ENCODE measurements around the gene FGGY.
"Not testable (repeated sequence)": the region's sequence is repeated elsewhere in the genome, so short reads cannot be mapped to it uniquely, and the experiment has no call there.

FGGY gene

DNA sequence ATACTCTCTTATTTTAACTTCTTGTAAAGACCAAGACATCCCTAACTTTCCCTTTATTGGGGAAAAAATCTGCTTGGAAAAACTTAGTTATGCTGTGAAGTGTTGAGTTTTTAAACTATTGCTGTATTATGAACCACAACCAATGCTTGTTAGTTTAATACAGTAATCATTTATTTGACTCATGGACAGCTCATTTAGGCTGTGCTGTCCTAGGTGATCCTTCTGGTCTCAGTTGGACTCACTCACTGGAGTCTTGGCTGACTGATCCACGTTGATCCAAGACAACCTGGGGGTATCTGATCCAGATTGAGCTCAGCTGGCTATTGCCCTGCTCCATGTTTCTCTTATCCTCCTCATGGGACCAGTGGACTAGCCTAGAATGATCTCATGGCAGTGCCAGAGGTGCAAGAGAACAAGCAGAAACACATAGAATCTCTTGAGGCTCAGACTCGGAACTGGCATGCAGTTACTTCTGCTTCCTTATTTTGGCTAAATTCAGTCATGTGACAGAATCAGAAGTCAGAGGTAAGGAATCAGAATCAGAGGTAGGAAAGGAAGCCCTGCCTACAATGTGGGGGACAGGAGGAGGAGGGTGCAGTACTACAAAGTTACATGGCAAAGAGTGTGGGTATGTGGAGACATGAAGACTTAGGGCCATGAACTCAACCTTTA, 156.5 kb downstream of the FGGY start:
- no peak for DNase-seq

DNA sequence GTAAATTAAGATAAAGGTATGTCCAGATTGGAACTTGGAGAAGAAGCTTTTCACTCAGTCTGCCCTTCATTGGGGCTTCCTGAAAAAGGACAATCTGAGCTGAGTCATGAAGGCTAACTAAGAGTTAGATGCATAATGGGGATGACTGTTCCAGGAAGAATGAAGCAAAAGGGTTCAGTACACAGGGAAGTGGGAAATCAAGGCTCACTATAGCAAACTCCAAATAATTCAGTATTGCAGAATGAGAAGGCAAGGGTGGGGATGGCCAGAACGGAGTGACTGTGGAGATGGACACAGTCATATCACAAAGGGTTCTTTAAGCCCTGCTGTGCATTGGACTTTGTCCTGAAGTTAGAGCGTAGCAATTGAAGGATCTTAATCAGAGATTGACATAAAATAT, 158.3 kb downstream of the FGGY start:
- no peak for DNase-seq

DNA sequence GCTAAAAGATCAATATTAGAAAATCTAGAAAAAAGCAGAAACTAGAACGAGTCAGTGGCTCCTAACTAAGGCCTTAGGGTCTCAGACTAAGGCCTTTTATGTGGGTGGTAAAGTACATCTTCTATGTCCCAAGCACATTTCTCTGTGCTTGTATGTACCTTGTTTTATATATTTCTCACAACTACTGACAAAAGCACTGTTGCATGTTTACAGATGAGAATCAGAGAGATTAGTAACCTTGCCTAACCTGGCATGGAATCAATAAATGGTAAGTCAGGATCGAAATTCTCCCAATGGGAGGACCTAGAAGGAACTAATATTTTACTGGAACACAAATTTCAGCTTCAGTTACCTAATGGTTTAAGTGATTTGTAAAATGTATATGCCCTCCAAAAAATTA, 160.9 kb downstream of the FGGY start:
- DNase-seq = no peak

DNA sequence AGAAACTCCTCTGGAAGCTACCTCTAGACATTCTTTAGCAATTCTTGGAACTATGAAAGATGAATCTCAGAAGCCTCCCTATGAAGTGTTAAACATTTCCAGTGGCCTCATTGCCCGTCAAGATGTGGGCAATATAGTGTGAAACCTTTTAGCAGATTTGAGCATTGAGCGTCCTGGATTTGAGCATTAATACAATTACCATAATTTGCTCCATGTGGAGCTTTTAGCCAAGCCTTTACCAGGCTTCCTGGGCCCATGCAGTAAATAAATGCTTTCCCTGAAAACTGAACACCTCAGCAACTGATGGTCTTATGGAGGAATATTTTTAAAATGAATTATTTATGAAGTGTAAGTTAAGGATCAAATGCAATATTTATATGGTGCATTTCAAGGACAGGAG, 162.0 kb downstream of the FGGY start:
- no peak for DNase-seq

DNA sequence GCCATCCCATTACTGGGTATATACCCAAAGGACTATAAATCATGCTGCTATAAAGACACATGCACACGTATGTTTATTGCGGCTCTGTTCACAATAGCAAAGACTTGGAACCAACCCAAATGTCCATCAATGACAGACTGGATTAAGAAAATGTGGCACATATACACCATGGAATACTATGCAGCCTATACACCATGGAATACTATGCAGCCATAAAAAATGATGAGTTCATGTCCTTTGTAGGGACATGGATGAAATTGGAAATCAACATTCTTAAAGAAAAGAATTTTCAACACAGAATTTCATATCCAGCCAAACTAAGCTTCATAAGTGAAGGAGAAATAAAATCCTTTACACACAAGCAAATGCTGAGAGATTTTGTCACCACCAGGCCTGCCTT, 166.0 kb downstream of the FGGY start:
- DNase-seq = not testable (repeated sequence)

DNA sequence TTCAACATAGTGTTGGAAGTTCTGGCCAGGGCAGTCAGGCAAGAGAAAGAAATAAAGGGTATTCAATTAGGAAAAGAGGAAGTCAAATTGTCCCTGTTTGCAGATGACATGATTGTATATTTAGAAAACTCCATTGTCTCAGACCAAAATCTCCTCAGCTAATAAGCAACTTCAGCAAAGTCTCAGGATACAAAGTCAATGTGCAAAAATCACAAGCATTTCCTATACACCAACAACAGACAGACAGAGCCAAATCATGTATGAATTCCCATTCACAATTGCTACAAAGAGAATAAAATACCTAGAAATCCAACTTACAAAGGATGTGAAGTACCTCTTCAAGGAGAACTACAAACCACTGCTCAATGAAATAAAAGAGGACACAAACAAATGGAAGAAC, 168.6 kb downstream of the FGGY start:
- not testable (repeated sequence) for DNase-seq

DNA sequence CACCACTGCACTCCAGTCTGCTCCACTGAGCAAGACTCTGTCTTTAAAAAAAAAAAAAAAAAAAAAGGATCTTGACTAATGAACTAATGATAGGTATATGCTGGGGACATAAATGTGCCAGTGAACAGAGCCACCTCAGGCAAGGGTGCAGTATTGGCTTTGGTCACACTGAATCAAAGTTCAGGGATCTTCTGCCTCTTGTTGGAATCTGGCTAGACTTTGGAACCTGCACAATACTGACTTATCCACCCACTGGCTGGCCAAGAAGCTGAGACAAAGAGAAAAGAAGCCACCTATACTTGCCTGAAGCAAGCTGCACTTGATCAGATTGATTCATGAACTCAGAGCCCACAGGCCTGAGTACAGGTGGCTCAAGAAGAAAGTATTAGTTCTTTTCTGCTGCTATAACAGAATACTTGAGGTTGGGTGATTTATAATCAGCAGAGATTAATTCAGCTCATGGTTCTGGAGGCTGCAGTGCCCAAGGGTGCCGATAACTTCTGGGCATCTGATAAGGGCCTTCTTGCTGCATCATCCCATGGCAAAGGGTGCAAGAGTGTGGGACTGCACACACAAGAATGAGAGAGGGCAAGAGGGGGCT, 172.0 kb downstream of the FGGY start:
- no peak for DNase-seq

DNA sequence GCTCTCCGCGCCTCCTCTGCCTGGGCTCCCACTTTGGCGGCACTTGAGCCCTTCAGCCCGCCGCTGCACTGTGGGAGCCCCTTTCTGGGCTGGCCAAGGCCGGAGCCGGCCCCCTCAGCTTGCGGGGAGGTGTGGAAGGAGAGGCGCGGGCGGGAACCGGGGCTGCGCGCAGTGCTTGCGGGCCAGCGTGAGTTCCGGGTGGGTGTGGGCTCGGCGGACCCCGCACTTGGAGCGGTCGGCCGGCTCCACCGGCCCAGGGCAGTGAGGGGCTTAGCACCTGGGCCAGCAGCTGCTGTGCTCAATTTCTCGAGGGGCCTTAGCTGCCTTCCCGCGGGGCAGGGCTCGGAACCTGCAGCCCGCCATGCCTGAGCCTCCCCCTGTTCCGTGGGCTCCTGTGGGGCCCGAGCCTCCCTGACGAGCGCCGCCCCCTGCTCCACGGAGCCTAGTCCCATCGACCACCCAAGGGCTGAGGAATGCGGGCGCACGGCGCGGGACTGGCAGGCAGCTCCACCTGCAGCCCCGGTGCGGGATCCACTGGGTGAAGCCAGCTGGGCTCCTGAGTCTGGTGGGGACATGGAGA, 175.2 kb downstream of the FGGY start:
- not testable (repeated sequence) for DNase-seq

DNA sequence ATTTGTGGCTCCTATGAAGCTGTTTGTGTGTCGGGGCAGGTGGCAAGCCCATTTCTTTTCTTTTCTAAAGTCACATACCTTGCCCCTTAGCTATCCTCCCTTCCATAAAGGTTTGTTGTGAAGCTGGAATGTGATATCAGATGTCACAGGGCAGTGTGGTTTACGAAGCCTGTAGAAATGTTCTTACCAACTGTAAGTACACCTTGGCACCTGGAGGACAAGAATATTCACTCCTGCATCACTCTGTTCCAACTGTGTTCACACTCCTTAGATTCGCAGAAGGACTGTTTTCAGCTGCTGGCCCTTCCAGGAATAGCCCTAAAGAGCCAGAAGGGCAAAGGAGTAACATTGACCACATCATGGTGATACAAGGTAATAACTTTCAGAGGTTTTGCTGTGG, 176.9 kb downstream of the FGGY start:
- DNase-seq = no peak

DNA sequence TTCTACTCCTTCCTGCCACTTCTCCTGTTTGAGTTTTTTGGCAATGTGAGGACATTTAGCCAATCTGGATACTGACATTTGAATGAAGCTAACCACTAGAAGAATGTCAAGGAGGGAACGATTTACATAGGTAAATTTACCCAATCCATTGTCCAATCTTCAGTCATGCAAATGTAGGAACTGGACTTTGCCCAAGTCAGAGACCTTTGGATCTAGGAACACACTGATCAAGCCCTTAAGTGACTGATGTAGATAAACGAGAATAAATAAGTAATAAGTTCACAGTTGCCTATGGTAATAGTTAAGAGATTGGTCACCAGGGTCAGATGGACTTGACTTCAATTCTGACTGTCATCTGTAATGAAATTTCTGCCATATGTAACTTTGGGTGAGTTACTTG, 177.6 kb downstream of the FGGY start:
- no peak for DNase-seq

DNA sequence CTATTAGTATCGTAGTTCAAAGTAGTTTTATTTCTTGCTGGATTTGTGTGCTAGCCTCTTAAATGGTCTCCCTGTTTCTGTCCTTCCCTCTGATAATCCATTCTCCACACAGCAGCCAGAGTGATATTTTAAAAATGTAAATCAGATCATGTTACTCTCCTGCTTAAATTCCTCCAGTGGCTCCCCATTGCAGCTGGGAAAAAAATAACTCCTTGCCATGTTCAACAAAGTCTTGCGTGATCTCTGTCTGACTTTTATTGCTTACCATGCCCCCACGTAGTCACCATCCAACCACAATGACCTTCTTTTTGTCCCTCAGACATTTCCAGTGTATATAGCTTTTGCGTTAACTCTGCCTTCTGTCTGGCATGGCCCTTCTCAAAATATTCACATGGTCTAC, 178.8 kb downstream of the FGGY start:
- no peak for DNase-seq

DNA sequence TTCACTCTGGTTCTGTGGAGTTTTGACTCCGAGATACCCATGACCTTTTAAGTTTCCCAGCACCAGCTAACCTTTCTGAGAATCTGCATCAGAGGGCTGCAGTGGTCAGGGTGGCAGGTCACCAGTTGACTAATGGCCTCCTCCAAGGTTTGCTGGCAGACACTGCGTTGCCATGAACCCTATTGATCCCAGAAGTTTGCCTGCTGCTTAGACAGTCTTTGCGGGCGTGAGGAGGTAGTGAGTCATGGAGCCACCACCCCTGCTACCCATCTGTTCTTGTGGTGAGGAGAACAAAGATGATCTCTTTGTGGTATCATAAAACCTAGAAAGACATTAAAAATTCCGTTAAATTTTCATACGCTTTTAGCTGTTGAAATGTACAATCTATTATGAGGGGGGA, 180.4 kb downstream of the FGGY start:
- DNase-seq = no peak

DNA sequence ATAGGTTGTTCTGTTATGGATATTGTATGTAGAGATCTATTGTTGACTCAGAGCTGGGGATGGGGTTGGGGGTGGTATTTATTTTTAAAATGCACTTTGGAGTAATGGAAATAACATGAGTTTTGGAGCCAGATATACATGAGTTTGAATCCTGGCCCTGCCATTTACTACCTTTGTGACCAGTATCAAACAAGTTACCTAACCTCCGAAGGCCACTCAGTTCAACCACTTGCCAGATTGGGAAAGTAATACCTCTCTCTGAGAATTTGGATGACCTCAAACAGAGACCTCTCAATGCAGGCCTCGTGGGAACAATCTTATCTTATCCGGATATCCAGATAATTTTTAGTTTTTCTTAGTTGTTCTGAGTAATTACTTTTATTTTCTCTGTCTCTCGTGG, 181.0 kb downstream of the FGGY start:
- no peak for DNase-seq

DNA sequence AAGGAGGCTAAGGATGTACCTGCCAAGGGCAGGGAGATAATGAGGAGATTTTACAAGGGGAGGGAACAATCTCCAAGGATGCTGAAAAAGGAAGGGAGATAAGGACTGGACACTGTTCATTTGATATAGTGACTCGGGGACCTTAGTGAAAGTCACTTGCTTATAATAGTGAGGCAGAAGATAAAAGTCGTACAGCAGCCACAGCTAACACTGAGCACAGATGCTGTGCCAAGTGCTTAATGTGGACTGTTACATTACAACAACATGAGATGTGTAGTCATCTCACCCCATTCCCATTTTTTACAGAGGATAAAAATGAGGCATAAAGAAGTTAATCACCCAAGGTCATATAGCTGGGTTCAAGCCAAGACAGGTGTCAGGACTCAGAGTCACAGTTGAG, 181.9 kb downstream of the FGGY start:
- DNase-seq = no peak

DNA sequence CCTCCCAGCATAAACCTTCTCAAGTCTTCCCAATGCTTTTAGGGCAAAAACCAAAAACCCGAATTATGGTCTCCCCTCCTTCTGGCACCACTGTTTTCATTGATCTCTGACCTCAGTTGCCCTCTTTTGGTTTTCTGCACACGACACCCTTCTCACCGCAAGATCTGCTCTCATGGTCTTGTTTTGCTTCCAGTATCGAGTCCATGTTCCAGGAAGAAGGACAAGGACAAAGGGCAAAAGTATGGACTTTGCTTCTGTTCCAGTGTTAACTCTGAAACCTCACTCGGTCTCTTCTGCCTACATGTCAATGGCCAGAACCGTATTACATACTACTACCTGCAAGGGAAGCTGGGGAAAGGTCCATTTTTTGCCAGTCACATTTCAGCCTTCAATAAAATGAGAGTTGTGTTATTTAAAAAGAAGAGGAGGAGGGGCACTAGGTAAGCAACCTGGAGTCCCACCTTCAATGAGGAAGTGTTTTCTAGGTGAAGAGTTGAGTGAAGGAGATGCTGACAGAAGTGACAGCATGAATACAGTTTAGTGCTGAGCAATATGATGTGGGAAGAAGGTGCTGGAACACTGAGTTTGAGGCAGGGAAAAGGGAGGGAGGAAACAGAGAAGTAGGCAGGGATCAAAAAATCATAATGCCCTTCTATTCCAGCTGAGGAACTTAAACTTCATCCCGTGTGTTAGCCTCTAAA, 183.4 kb downstream of the FGGY start:
- DNase-seq = no peak

DNA sequence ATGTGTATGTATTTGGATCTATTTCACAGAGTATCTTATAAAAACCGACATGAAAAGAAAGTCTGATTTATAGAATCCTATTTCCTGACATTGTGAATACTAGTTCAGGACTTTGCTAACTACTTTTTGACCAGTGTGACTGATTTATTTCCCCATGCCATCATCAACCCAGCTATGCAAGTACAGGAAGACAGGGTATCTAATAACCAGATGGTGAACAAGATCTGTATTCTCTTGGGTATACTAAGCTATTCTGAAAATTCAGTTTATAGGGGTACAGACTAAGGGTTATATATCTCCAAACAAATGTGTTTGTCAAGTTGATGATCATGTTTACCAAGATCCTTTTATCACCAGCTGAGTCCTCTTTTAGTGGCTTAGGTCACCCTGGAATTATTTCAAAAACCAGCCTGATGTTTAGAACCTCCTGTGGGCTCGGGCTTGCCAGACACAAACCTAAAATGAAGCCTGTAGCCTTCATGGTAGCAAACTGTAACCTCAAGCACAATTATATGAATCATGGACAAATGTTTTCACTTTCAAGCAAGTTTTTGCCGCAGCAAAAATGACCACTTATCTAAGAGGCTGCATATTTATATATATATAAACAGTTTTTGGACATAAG, 185.1 kb downstream of the FGGY start:
- DNase-seq = no peak

DNA sequence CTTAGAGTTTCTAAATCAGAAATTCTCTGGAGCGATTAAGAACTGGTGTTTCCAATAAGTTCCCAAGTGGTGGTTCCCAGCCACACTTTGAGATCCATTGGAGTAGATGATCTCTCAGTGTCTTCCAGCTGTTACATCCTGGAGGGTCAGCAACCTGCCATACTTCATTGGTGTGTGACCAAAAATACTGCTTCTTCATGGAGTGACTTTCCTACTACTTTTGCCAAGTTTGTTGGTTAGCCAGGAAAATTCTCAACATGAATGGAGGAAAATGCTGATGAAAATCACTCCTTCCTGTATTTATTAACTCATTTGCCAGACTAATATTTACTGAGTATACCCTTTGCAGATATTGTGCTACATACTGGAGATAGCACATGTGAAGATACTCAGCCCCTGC, 186.1 kb downstream of the FGGY start:
- no peak for DNase-seq

DNA sequence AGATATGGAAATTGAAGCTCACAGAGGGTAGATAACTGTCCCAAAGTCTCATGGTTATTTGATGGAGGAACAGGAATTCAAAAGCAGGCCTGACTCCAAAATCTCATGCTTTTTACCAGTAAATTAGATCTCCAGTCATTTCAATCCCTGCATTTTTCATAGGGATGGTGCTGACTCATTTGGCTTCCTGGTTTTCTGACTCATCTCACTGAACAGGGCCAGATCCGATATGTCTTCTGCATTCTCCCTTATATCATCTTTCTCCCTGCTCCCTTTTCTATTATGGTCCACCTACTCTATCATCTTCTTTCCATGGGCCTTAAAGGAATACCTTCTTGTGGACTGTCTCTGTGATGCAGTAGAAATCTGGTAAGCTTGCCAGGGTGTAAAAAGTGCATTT, 187.2 kb downstream of the FGGY start:
- no peak for DNase-seq

DNA sequence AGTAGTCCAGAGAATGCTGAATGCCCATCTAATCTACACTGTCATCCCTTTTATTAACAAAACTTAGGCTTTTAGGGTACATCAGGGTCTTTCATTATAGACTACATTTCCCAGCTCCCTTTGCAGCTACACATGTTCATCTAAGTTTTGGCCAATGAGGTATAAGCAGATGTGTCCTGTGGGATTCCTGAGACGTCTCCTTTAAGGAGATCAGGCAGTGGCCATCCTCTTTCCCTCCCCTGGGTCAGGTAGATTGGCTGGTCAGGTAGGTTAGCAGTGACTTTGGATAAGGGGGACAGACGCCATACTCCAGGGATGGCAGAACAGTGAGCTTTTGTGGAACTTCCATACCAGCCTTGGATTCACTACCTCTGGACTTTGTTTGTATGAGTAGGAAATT, 188.3 kb downstream of the FGGY start:
- no peak for DNase-seq

DNA sequence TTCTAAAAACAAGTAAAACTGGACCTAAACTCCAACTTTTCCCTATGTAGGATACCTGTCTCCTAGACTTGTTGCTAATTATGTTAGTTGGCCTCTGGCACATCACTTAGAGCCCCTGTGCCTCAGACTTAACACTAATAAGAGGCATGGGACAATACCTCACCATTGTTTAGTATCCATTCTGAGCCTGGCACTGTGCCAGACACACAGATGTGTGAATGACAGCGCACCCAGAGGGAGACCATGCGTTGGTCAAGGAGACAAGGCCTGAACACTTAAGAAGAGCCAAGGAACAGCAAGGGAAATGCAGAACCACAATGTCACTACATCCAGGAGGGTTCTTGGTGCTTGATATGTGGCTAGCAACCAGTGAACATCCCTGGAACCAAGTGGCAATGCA, 189.1 kb downstream of the FGGY start:
- DNase-seq = no peak

DNA sequence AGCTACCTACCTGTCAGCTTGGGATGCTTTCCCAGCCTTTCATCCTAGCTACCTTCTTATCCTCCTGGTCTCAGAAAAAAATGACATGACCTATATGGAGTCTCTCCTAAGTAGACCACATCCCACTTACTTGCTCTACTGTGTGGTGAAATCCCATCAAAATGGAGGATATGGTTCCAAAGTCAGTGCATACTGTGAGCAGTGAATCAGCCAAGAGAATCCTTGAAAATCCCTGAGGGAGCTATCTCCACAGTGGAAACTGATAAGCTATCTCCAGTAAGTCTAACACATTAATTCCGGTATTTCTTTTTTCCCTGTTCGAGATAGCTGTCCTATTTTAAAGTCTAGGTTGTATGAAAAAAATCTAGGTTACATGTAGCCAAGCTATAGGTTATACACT, 189.7 kb downstream of the FGGY start:
- DNase-seq = no peak

DNA sequence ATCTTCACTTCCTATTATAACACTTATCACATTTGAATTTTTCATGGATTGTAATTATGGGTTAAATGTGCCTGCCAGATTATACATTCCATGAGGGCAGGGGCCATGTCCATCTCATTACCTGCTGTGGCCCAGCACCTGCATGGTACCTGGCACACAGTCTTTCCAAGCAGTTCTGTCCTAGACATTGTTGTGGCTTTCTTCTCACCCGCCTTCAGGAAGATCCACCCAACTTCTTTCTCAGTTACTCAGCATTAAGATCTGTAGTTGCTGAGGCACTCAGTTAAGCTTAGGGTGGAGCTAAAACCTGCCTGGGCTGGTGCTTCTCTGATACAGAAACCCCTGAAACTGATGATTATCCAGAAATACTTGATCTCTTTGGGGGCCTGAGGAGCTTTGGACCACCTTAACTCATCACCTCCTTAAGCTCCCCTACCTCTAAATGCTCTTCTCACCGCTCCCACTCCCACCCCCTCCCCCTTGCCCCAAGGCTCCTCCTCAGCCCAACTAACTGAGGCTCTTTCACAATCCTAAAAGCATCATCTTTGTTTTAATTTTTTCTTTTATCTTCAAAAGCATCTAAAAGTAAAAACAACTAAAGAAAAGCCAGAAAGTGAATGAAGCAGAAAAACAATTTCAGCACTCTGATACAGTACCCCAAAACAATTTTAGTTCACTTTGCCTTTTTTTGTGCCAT, 190.6 kb downstream of the FGGY start:
- DNase-seq = no peak

DNA sequence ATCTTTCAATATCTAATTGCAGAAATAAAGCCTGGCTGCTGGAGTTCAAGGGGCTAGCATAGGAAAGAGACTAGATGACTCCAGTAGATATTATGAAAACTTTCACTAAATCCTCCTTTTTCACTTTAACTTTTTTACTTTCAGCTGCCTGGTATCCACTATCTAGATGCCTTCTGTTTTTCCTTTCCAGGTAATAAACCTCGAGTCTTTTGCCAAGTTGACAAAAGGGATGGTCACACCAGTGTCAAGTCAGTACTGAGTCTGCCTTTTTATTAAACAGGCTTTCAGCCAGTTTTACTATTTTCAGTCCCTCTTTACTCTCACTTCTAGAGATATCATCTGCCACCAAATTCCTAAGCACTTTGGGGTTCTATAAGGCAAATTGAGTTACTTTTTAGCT, 195.6 kb downstream of the FGGY start:
- no peak for DNase-seq

Measured in effector CD8-positive, alpha-beta T cell (primary cell).